Body of pancreas (tissue), 4 donors: ENCODE results near the gene WDPCP.

Experiments
- POLR2A ChIP-seq, 3 donors: fragments of 450-650 bp; IDR thresholded peaks; one replicate each; pipeline ENCODE4 v1.6.1; 2016; ENCODE audit warnings: antibody characterized with exemption in 3 of 3, mild to moderate bottlenecking in 2 of 3
- TF ChIP-seq, protein P1 (sequence below), 7 experiments: fragments of 450-650 bp in 4 of 7; fragments of 200-600 bp in 3 of 7; sonication (generic) in 3 of 7; IDR thresholded peaks; one replicate each; pipeline ENCODE4 v1.5.1; 2016 to 2019; ENCODE audit warnings: antibody characterized with exemption in 7 of 7

DNA sequence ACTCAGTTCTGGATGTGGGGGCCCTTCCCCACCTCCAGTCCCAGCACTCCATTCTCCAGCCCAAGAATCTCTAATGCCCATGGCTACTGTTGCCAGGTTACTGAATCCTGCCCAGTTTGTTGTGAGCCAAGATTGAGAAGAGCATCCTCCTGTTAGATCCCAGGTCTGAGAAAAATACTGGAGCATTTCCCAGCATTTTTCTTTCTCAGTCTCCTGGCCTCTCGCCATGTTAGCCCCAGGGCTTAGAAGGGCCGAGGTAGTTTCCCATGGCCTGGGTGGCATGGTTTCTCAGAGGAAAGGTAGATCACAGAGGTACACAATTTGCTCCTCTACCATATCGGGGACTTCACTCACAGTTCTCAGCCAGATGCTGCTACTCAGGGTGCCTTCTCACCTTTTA, 401.9 kb downstream of the WDPCP start:
- TF ChIP-seq, protein P1, sequence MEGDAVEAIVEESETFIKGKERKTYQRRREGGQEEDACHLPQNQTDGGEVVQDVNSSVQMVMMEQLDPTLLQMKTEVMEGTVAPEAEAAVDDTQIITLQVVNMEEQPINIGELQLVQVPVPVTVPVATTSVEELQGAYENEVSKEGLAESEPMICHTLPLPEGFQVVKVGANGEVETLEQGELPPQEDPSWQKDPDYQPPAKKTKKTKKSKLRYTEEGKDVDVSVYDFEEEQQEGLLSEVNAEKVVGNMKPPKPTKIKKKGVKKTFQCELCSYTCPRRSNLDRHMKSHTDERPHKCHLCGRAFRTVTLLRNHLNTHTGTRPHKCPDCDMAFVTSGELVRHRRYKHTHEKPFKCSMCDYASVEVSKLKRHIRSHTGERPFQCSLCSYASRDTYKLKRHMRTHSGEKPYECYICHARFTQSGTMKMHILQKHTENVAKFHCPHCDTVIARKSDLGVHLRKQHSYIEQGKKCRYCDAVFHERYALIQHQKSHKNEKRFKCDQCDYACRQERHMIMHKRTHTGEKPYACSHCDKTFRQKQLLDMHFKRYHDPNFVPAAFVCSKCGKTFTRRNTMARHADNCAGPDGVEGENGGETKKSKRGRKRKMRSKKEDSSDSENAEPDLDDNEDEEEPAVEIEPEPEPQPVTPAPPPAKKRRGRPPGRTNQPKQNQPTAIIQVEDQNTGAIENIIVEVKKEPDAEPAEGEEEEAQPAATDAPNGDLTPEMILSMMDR (IDR thresholded peaks at IDR 0.05) = no peak
- TF ChIP-seq POLR2A (IDR thresholded peaks at IDR 0.05) = no peak
